SU-DHL-6 (cell line): ENCODE results near the gene STYXL2.

ENCODE experiments used
- H2AFZ ChIP-seq: fragments of 200-600 bp; sonication (generic); 2 replicates; pipeline ENCODE4 v1.6.1; 2014; ENCODE audit warnings: low read depth, mild to moderate bottlenecking, moderate library complexity, mixed read lengths, antibody characterized with exemption, low read length; ENCODE audit not compliant: severe bottlenecking
- H3F3A ChIP-seq: fragments of 200-600 bp; shearing (Covaris generic); 2 replicates; pipeline ENCODE4 v1.6.0; 2016; ENCODE audit warnings: antibody characterized with exemption, mild to moderate bottlenecking; ENCODE audit not compliant: insufficient read depth
- H3K27ac ChIP-seq: fragments of 200-600 bp; sonication (generic); 2 replicates; pipeline ENCODE4 v1.5.1; 2016; ENCODE audit warnings: low read depth, mild to moderate bottlenecking, low read length, moderate library complexity, mixed read lengths
- H3K27me3 ChIP-seq: fragments of 200-600 bp; sonication (generic), shearing (Covaris generic); 2 replicates; pipeline ENCODE4 v1.6.0; 2014; ENCODE audit warnings: mild to moderate bottlenecking, low read length
- H3K36me3 ChIP-seq: fragments of 200-600 bp; sonication (generic); 2 replicates; pipeline ENCODE4 v1.6.1; 2014; ENCODE audit warnings: mild to moderate bottlenecking, low read length, mixed read lengths
- H3K4me2 ChIP-seq: fragments of 300-600, 200-600 bp; shearing (Covaris generic), sonication (generic); 2 replicates; pipeline ENCODE4 v1.6.0; 2014; ENCODE audit warnings: low read length, low read depth, mild to moderate bottlenecking; ENCODE audit not compliant: poor library complexity, severe bottlenecking
- H3K4me3 ChIP-seq: fragments of 200-600 bp; sonication (generic); 2 replicates; pipeline ENCODE4 v1.5.1; 2014; ENCODE audit warnings: antibody characterized with exemption, low read length, mild to moderate bottlenecking, mixed read lengths; ENCODE audit not compliant: insufficient read depth, poor library complexity, severe bottlenecking
- H3K79me2 ChIP-seq: fragments of 200-600 bp; sonication (generic); 2 replicates; pipeline ENCODE4 v1.6.1; 2014; ENCODE audit warnings: mild to moderate bottlenecking, low read length, moderate library complexity; ENCODE audit not compliant: insufficient read depth
- H3K9ac ChIP-seq: fragments of 200-600 bp; sonication (generic); 2 replicates; pipeline ENCODE4 v1.7.0; 2014; ENCODE audit warnings: mild to moderate bottlenecking, low read length
- H3K9me2 ChIP-seq: fragments of 200-600 bp; sonication (generic); replicated peaks from 2 replicates; pipeline ENCODE4 v1.6.1; 2014; ENCODE audit warnings: low read length; ENCODE audit not compliant: insufficient read depth
- H3K9me3 ChIP-seq: fragments of 200-600 bp; sonication (generic); 2 replicates; pipeline ENCODE4 v1.6.1; 2014; ENCODE audit warnings: low read length, mixed read lengths; ENCODE audit not compliant: insufficient read depth
- H4K20me1 ChIP-seq: fragments of 200-600 bp; sonication (generic); 2 replicates; pipeline ENCODE4 v1.6.1; 2014; ENCODE audit warnings: low read depth, mild to moderate bottlenecking, antibody characterized with exemption, low read length, moderate library complexity, mixed read lengths
- CTCF ChIP-seq: fragments of 200-600 bp; sonication (generic); IDR thresholded peaks from one replicate; pipeline ENCODE4 v1.5.1; 2017; ENCODE audit warnings: antibody characterized with exemption, mild to moderate bottlenecking, low read length, moderate library complexity; ENCODE audit not compliant: insufficient read depth, poor library complexity, severe bottlenecking
- EZH2phosphoT487 ChIP-seq: fragments of 200-600 bp; sonication (generic), shearing (Covaris generic); conservative IDR thresholded peaks from 2 replicates; pipeline ENCODE4 v1.6.1; 2018; ENCODE audit warnings: mild to moderate bottlenecking, antibody characterized with exemption, low read length, moderate library complexity, mixed read lengths

The STYXL2 gene

GRCh38 chr1:167116174-167116573 lies 22.3 kb downstream of the STYXL2 start:
- Histone ChIP-seq H3K36me3 (no peaks in the 10 kb centered on the region), H3K9ac (no peak overlapping the region), H4K20me1 (no peaks in the 10 kb centered on the region), H3K9me2 (no peaks in the 10 kb centered on the region), H3K79me2 (no peaks in the 10 kb centered on the region), H2AFZ (no peak overlapping the region), H3F3A (no peaks in the 10 kb centered on the region), H3K27ac (no peak overlapping the region), H3K9me3 (no peaks in the 10 kb centered on the region), H3K4me2 (no peak overlapping the region), H3K27me3 (no peaks in the 10 kb centered on the region), H3K4me3 (no peak overlapping the region)
- TF ChIP-seq EZH2phosphoT487, result no peak

GRCh38 chr1:167117225-167117624 lies 23.4 kb downstream of the STYXL2 start:
- H3K4me2 ChIP-seq, result no peak overlapping the region

GRCh38 chr1:167118188-167118587 lies 24.3 kb downstream of the STYXL2 start:
- no peaks in the 10 kb centered on the region for H3K27me3 ChIP-seq
- H3F3A ChIP-seq, result no peaks in the 10 kb centered on the region
- no peak for TF ChIP-seq EZH2phosphoT487
- no peak for TF ChIP-seq CTCF
- no peak overlapping the region for H3K4me2 ChIP-seq
- no peak overlapping the region for H3K27ac ChIP-seq
- no peak overlapping the region for H3K4me3 ChIP-seq
- H3K79me2 ChIP-seq, result no peaks in the 10 kb centered on the region
- no peaks in the 10 kb centered on the region for H4K20me1 ChIP-seq
- no peaks in the 10 kb centered on the region for H3K36me3 ChIP-seq
- H2AFZ ChIP-seq, result no peak overlapping the region
- H3K9me3 ChIP-seq, result no peaks in the 10 kb centered on the region
- H3K9ac ChIP-seq, result no peak overlapping the region
- no peaks in the 10 kb centered on the region for H3K9me2 ChIP-seq

More at GRCh38 chr1:167117225-167117624, 23.4 kb downstream of the STYXL2 start:
- H3K9ac ChIP-seq, result no peak overlapping the region
- no peaks in the 10 kb centered on the region for H3K9me2 ChIP-seq
- no peaks in the 10 kb centered on the region for H3K36me3 ChIP-seq
- H3K9me3 ChIP-seq, result no peaks in the 10 kb centered on the region
- H3K27me3 ChIP-seq, result no peaks in the 10 kb centered on the region
- no peaks in the 10 kb centered on the region for H3F3A ChIP-seq
- TF ChIP-seq CTCF (no peak), EZH2phosphoT487 (no peak)
- H3K79me2 ChIP-seq, result no peaks in the 10 kb centered on the region
- H3K27ac ChIP-seq, result no peak overlapping the region
- H4K20me1 ChIP-seq, result no peaks in the 10 kb centered on the region
- H3K4me3 ChIP-seq, result no peak overlapping the region
- H2AFZ ChIP-seq, result no peak overlapping the region

- H3K27me3 ChIP-seq, result no peaks in the 10 kb centered on the region
- no peak overlapping the region for H3K9ac ChIP-seq
- H3F3A ChIP-seq, result no peaks in the 10 kb centered on the region
- H3K27ac ChIP-seq, result no peak overlapping the region
- no peaks in the 10 kb centered on the region for H4K20me1 ChIP-seq
- no peak overlapping the region for H3K4me2 ChIP-seq
- H2AFZ ChIP-seq, result no peak overlapping the region
- H3K36me3 ChIP-seq, result no peaks in the 10 kb centered on the region
- no peaks in the 10 kb centered on the region for H3K9me3 ChIP-seq
- no peak for TF ChIP-seq EZH2phosphoT487
- TF ChIP-seq CTCF, result no peak
- no peak overlapping the region for H3K4me3 ChIP-seq
- no peaks in the 10 kb centered on the region for H3K9me2 ChIP-seq
- H3K79me2 ChIP-seq, result no peaks in the 10 kb centered on the region
Observed at GRCh38 chr1:167119696-167120095, 25.8 kb downstream of the STYXL2 start.
